PC-3 (cell line): ENCODE data around the gene RASA4B. TPM values are rescaled to one million over a fixed set of nuclear protein-coding genes. Genes with fewer than 3 reads are reported as not detected.

ENCODE experiments used
- ATAC-seq: fragments of 200-7000 bp; cut with Tn5 transposase; 2 replicates; pipeline ENCODE4 v1.9.1; 2020; ENCODE audit warnings: mild to moderate bottlenecking, moderate library complexity
- BruUV-seq: library from RNA; stranded (reverse); fragments of 400-500 nt; replicated peaks from 2 replicates; lab custom pipeline; 2021; lab: Mats Ljungman, UMichigan
- CTCF ChIA-PET: fragments of 300-600 bp; sonication (Branson Sonifier 250); formaldehyde crosslinking; loops from one replicate; lab custom pipeline; 2022; ENCODE audit warnings: antibody characterized with exemption; lab: Charles Lee
- POLR2A ChIA-PET: fragments of 300-600 bp; sonication (Branson Sonifier 250); formaldehyde crosslinking; loops from one replicate; lab custom pipeline; 2022; ENCODE audit warnings: antibody characterized with exemption; ENCODE audit not compliant: unreplicated experiment; lab: Charles Lee
- DNase-seq: peaks from one replicate; pipeline ENCODE4 v3.0.0-alpha.2; 2015
- H2AFZ ChIP-seq: fragments of 300-600 bp; sonication (generic); 2 replicates; pipeline ENCODE4 v1.6.0; 2016; ENCODE audit warnings: antibody characterized with exemption, low read length
- H3F3A ChIP-seq: fragments of 300-600 bp; sonication (generic); one replicate; pipeline ENCODE4 v1.6.0; 2017; ENCODE audit warnings: antibody characterized with exemption, low read length, control low read depth, mild to moderate bottlenecking; ENCODE audit not compliant: unreplicated experiment
- H3K27ac ChIP-seq: fragments of 300-600 bp; sonication (generic); 2 replicates; pipeline ENCODE4 v1.5.1; 2016; ENCODE audit warnings: mild to moderate bottlenecking, low read length
- H3K27me3 ChIP-seq: fragments of 300-600 bp; sonication (generic); 2 replicates; pipeline ENCODE4 v1.6.1; 2016; ENCODE audit warnings: low read length, mixed read lengths
- H3K36me3 ChIP-seq: fragments of 300-600 bp; sonication (generic); 2 replicates; pipeline ENCODE4 v1.6.1; 2016; ENCODE audit warnings: low read depth, mixed run types, low read length, mixed read lengths
- H3K4me1 ChIP-seq: fragments of 300-600 bp; sonication (generic); 2 replicates; pipeline ENCODE4 v1.5.1; 2016; ENCODE audit warnings: low read length; ENCODE audit not compliant: insufficient read depth
- H3K4me2 ChIP-seq: fragments of 300-600 bp; sonication (generic); 2 replicates; pipeline ENCODE4 v1.6.0; 2016; ENCODE audit warnings: low read length
- H3K4me3 ChIP-seq: fragments of 300-600 bp; sonication (generic); 2 replicates; pipeline ENCODE4 v1.5.1; 2016; ENCODE audit warnings: mild to moderate bottlenecking, low read length, mixed read lengths
- H3K79me2 ChIP-seq: fragments of 300-600 bp; sonication (generic); 2 replicates; pipeline ENCODE4 v1.6.1; 2017; ENCODE audit warnings: low read length, mixed read lengths
- H3K9ac ChIP-seq: fragments of 300-600 bp; sonication (generic); 2 replicates; pipeline ENCODE4 v1.6.0; 2016; ENCODE audit warnings: mild to moderate bottlenecking, low read length
- H3K9me2 ChIP-seq: fragments of 300-600 bp; sonication (generic); replicated peaks from 2 replicates; pipeline ENCODE4 v1.6.1; 2016; ENCODE audit warnings: mixed run types, low read length, mixed read lengths
- H3K9me3 ChIP-seq: fragments of 300-600 bp; sonication (generic); 2 replicates; pipeline ENCODE4 v1.6.1; 2016; ENCODE audit warnings: low read length, mixed read lengths
- H4K20me1 ChIP-seq: fragments of 300-600 bp; sonication (generic); 2 replicates; pipeline ENCODE4 v1.6.1; 2016; ENCODE audit warnings: low read length, mixed read lengths
- EZH2 ChIP-seq: fragments of 300-600 bp; sonication (generic); IDR thresholded peaks from one replicate; pipeline ENCODE4 v1.6.1; 2017; ENCODE audit warnings: antibody characterized with exemption, mild to moderate bottlenecking, low read length; ENCODE audit not compliant: unreplicated experiment
- EZH2phosphoT487 ChIP-seq: fragments of 300-600 bp; sonication (generic); IDR thresholded peaks from 2 replicates; pipeline ENCODE4 v1.6.1; 2018; ENCODE audit warnings: mild to moderate bottlenecking, antibody characterized with exemption, low read length, borderline replicate concordance
- intact Hi-C: fragments of 100-400 bp; cut with micrococcal nuclease; formaldehyde crosslinking; loops from 2 replicates; pipeline ENCODE4 v1.9.0; 2023
- total RNA-seq: library from RNA; depleted of rRNA; stranded (reverse); fragments of >200 nt; gene quantifications from 2 replicates; pipeline ENCODE4 v1.2.3, GENCODE V29; 2014
- TF ChIP-seq, protein P1 (sequence below): fragments of 300-600 bp; sonication (generic); conservative IDR thresholded peaks from 2 replicates; pipeline ENCODE4 v1.5.1; 2017; ENCODE audit warnings: antibody characterized with exemption, low read depth, mild to moderate bottlenecking, low read length

Gene RASA4B
- total RNA-seq, 1 experiment from 2014 or later = 10.2 TPM

DNA sequence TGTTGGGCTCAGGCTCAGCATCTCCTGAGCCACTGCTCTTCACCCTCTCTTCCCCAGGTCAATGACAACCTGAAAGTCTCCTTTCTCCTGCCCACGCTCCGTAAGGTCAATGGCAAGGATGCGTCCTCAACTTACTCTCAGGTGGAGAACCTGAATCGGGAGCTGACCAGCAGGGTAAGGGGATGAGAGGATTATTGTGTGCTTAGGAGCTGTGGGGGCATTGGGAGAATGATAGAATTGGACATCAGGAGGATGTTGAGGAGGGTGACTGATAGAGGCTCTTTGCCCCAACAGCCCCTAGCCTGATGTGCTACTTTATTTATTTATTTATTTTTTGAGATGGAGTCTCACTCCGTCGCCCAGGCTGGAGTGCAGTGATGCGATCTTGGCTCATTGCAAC lies 51.5 kb downstream of the RASA4B start:
- H3K79me2 ChIP-seq = peaks cover 24% of the 10 kb centered on the region
- BruUV-seq = no TSS peak
- no peaks in the 10 kb centered on the region for H3K9me2 ChIP-seq
- no peak overlapping the region for H3K27ac ChIP-seq
- H3K27me3 ChIP-seq = no peaks in the 10 kb centered on the region
- peak overlapping the region; percentile 91 for H3K4me2 ChIP-seq
- intact Hi-C loops = no loop called here
- no peaks in the 10 kb centered on the region for H3F3A ChIP-seq
- H3K36me3 ChIP-seq = no peaks in the 10 kb centered on the region; the same call in 1 of the 2 replicates
- TF ChIP-seq EZH2phosphoT487 = no peak
- TF ChIP-seq EZH2 = no peak
- TF ChIP-seq, protein P1, sequence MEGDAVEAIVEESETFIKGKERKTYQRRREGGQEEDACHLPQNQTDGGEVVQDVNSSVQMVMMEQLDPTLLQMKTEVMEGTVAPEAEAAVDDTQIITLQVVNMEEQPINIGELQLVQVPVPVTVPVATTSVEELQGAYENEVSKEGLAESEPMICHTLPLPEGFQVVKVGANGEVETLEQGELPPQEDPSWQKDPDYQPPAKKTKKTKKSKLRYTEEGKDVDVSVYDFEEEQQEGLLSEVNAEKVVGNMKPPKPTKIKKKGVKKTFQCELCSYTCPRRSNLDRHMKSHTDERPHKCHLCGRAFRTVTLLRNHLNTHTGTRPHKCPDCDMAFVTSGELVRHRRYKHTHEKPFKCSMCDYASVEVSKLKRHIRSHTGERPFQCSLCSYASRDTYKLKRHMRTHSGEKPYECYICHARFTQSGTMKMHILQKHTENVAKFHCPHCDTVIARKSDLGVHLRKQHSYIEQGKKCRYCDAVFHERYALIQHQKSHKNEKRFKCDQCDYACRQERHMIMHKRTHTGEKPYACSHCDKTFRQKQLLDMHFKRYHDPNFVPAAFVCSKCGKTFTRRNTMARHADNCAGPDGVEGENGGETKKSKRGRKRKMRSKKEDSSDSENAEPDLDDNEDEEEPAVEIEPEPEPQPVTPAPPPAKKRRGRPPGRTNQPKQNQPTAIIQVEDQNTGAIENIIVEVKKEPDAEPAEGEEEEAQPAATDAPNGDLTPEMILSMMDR = no peak
- H3K4me1 ChIP-seq = peaks cover 10% of the 10 kb centered on the region; the same call in 1 of the 2 replicates
- ATAC-seq = no peak
- CTCF ChIA-PET = no interaction called here
- peak overlapping the region; percentile 90 for H3K4me3 ChIP-seq
- no peak overlapping the region for H2AFZ ChIP-seq
- no peak for DNase-seq
- POLR2A ChIA-PET = no interaction called here
- H3K9ac ChIP-seq = no peak overlapping the region; the same call in 1 of the 2 replicates
- H3K9me3 ChIP-seq = no peaks in the 10 kb centered on the region
- no peaks in the 10 kb centered on the region for H4K20me1 ChIP-seq

DNA sequence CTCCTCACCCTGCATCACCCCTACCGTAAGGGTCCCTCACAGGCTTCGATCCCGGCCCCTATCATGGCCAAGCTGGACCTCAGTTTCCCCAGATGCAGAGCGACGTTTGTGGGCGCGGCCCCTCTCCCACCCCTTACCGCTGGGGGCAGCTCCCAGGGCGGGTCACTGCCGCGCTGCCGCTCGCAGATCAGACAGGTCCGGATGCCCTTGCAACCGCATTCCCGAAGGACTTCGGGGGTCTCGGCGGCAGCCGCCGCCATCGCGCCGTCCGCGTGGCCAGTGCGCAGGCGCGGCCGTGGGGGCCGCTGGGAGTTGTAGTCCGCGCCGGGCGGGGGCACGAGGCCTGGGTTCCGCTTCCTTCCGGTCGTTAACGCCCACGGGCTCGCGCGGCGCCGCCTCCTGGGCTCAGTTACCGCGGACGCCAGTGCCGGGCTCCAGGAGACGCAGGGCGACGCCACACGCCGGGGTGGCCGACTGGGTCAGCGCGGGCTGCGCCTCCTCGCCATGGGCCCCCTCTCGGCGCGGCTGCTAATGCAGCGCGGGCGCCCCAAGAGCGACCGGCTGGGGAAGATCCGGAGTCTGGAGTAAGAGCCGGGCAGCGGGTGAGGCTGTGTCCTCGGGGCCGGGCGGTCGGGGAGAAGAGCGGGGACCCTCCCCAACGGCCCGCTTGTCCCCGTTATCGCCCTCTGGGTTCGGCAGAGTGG lies 52.8 kb downstream of the RASA4B start, which contains the start of the genes ALKBH4 and LRWD1:
Gene ALKBH4 (minus strand): TSS at position 287 of the 704 bp plus-strand sequence. CDS start 27 bp downstream, at position 260.
Gene LRWD1 (plus strand): TSS at position 408 of the 704 bp plus-strand sequence. CDS start 97 bp downstream, at position 505.
- no peaks in the 10 kb centered on the region for H3K9me3 ChIP-seq
- peak within 1 kb of the TSS; percentile 96 for H2AFZ ChIP-seq
- H3K27ac ChIP-seq = no peak within 1 kb of the TSS
- CTCF ChIA-PET = interaction anchor here (0.6 kb wide), 2 partner anchors 187 to 1968 kb away, joined by 6 to 13 read pairs; no protein-coding TSS in a partner anchor
- ATAC-seq (peak; percentile 90), DNase-seq (peak; percentile 88)
- no peaks in the 10 kb centered on the region for H3F3A ChIP-seq
- H3K79me2 ChIP-seq = peaks cover 24% of the 10 kb centered on the region
- intact Hi-C loops = loop anchor here (2.0 kb wide), 1 partner anchor 60 kb away; no protein-coding TSS in a partner anchor
- H3K27me3 ChIP-seq = no peaks in the 10 kb centered on the region
- peaks cover 10% of the 10 kb centered on the region; the same call in 1 of the 2 replicates for H3K4me1 ChIP-seq
- no TSS peak for BruUV-seq
- no peaks in the 10 kb centered on the region for H3K9me2 ChIP-seq
- peak within 1 kb of the TSS; percentile 91 for H3K4me2 ChIP-seq
- no peaks in the 10 kb centered on the region for H4K20me1 ChIP-seq
- no peaks in the 10 kb centered on the region; the same call in 1 of the 2 replicates for H3K36me3 ChIP-seq
- peak within 1 kb of the TSS; percentile 90 for H3K4me3 ChIP-seq
- TF ChIP-seq EZH2phosphoT487 (no peak), EZH2 (no peak)
- TF ChIP-seq, protein P1 = 0 out of 2 replicates have a peak, but pooled peaks have one; percentile 15
- H3K9ac ChIP-seq = peak within 1 kb of the TSS; percentile 82
- POLR2A ChIA-PET = interaction anchor here (0.5 to 0.6 kb wide), 3 partner anchors 21 to 1926 kb away, joined by 5 to 6 read pairs (median 6); partner anchors contain the start of gene AGFG2
